Measurements from ENCODE around the gene WSB1. TPM values are rescaled to one million over a fixed set of nuclear protein-coding genes. Genes with fewer than 3 reads are reported as not detected.

The WSB1 gene
- total RNA-seq, 2 donors from 2014 or later = 214 to 284 TPM

DNA sequence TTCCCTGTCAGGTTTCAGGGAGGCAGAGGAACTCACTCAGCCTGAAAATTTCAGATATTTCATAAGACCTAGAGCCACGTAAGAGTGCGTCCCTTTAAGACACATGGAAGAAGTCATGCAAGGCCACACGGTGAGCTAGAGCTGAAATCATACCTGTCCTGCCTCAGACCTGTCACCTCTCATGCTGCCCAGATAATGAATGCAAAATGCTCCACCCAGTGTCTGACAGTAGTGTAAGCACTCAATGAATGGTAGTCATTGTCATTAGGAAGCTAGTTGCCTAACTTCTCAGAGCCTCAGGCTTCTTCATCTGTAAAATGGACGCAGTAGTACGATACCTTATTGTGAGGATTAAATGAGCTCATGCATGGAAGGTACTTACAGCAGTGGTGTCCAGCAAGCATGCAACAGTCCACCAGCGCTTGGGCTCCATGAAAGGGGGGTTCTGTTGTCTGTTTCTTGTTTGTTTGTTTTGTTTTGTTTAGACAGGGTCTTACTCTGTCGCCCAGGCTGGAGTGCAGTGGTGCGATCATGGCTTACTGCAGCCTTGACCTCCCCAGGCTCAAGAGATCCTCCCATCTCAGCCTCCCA lies 60.7 kb downstream of the WSB1 start:
- DNase-seq (ENCODE audit: low spot score) = no peak
- Histone ChIP-seq H3K27me3 (replicated peaks; ENCODE audit: insufficient read depth) (no peaks in the 10 kb centered on the region), H3K4me1 (ENCODE audit: control insufficient read depth in 1 of 2, low read depth in 2 of 2) (peaks cover 8 to 12% of the 10 kb centered on the region in 2 donors), H3K4me3 (peak overlapping the region; percentile 82), H3K9me3 (no peaks in the 10 kb centered on the region), H3K27ac (no peak overlapping the region), H3K36me3 (no peaks in the 10 kb centered on the region)
- TF ChIP-seq CTCF (IDR thresholded peaks at IDR 0.05) = no peak
- ATAC-seq (ENCODE audit: insufficient number of reproducible peaks, low FRiP score, low read depth) = no peak

DNA sequence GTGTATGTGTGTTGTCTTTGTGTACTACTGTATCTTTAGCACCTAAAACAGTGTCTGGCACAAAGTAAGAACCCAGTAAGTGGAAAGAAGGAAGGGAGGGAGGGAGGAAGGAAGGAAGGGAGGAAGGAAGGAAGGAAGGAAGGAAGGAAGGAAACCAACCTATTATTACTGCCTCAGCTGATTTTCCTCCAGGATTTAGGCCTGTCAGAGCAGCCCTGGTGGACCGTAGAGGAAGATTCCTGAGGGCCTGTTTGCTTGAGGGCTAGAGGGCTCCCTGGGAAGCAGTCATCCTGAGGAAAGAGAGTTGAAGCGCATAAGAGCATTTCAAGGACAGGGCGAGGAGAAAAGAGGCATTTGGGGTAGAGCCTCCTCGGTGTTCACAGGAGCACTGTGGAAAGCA lies 61.5 kb downstream of the WSB1 start:
- Histone ChIP-seq H3K27me3 (replicated peaks; ENCODE audit: insufficient read depth) (no peaks in the 10 kb centered on the region), H3K27ac (no peak overlapping the region), H3K4me3 (no peak overlapping the region), H3K4me1 (ENCODE audit: control insufficient read depth in 1 of 2, low read depth in 2 of 2) (peaks cover 8 to 12% of the 10 kb centered on the region in 2 donors), H3K9me3 (no peaks in the 10 kb centered on the region), H3K36me3 (no peaks in the 10 kb centered on the region)
- ATAC-seq (ENCODE audit: insufficient number of reproducible peaks, low FRiP score, low read depth) (no peak), DNase-seq (ENCODE audit: low spot score) (no peak)
- TF ChIP-seq CTCF (IDR thresholded peaks at IDR 0.05) = no peak

GRCh38 chr17:27356091-27356705 lies 62.3 kb downstream of the WSB1 start:
- DNase-seq (ENCODE audit: low spot score) = no peak
- TF ChIP-seq CTCF (IDR thresholded peaks at IDR 0.05) = no peak
- Histone ChIP-seq H3K27me3 (replicated peaks; ENCODE audit: insufficient read depth) (no peaks in the 10 kb centered on the region), H3K9me3 (no peaks in the 10 kb centered on the region), H3K4me3 (no peak overlapping the region), H3K27ac (no peak overlapping the region), H3K4me1 (ENCODE audit: control insufficient read depth in 1 of 2, low read depth in 2 of 2) (peaks cover 8 to 12% of the 10 kb centered on the region in 2 donors), H3K36me3 (no peaks in the 10 kb centered on the region)
- ATAC-seq (ENCODE audit: insufficient number of reproducible peaks, low FRiP score, low read depth) = no peak

DNA sequence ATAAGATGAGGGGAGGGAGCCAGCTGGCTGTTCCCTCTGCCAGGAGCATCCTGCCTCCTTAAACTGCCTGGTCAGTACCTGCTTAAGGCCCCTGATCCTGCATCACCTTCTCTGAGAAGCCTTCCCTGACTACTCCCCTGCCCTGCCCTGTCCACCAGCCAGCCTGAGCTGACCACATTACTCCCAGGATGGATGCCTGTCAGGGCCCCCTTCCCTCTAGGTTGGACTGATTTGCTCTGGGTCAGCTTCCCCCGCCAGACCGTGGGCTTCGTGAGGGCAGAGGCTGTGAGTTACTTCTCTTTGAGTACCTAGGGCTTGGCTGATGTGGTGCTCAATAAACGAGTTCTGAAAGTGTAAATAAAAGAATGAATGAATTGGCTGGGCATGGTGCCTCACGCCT lies 63.3 kb downstream of the WSB1 start:
- H3K4me1 ChIP-seq (ENCODE audit: control insufficient read depth in 1 of 2, low read depth in 2 of 2) = peaks cover 8 to 12% of the 10 kb centered on the region in 2 donors
- no peak overlapping the region for H3K27ac ChIP-seq
- H3K4me3 ChIP-seq = no peak overlapping the region
- no peak for TF ChIP-seq CTCF (IDR thresholded peaks at IDR 0.05)
- no peak for DNase-seq (ENCODE audit: low spot score)
- no peaks in the 10 kb centered on the region for H3K27me3 ChIP-seq (replicated peaks; ENCODE audit: insufficient read depth)
- H3K9me3 ChIP-seq = no peaks in the 10 kb centered on the region
- no peak for ATAC-seq (ENCODE audit: insufficient number of reproducible peaks, low FRiP score, low read depth)
- H3K36me3 ChIP-seq = no peaks in the 10 kb centered on the region

GRCh38 chr17:27360507-27360906 lies 66.6 kb downstream of the WSB1 start:
- Histone ChIP-seq H3K4me3 (no peak overlapping the region), H3K27ac (no peak overlapping the region), H3K4me1 (ENCODE audit: control insufficient read depth in 1 of 2, low read depth in 2 of 2) (peaks cover 10 to 20% of the 10 kb centered on the region in 2 donors), H3K27me3 (replicated peaks; ENCODE audit: insufficient read depth) (no peaks in the 10 kb centered on the region), H3K9me3 (no peaks in the 10 kb centered on the region), H3K36me3 (no peaks in the 10 kb centered on the region)
- ATAC-seq (ENCODE audit: insufficient number of reproducible peaks, low FRiP score, low read depth) (no peak), DNase-seq (ENCODE audit: low spot score) (no peak)
- TF ChIP-seq CTCF (IDR thresholded peaks at IDR 0.05) = no peak
